A549 (cell line): ENCODE measurements around the gene RASL10A. TPM values are rescaled to one million over a fixed set of nuclear protein-coding genes. Genes with fewer than 3 reads are reported as not detected.

Experiments used
- ATAC-seq, 2 experiments: fragments of 200-7000 bp in 1 of 2; fragments of >200 bp in 1 of 2; cut with Nextera tagmentation in 1 of 2; cut with Tn5 transposase in 1 of 2; 3 replicates each; pipeline versions ENCODE4 v1.8.0 to v1.9.1; 2018 to 2020; ENCODE audit warnings: mild to moderate bottlenecking in 1 of 2, moderate library complexity in 1 of 2
- CTCF ChIA-PET: fragments of 300-600 bp; sonication (Branson Sonifier 250); formaldehyde crosslinking; extraction: SDS; loops from one replicate; lab custom pipeline; 2021; ENCODE audit warnings: antibody characterized with exemption, inconsistent platforms; lab: Yijun Ruan, JAX
- POLR2A ChIA-PET: fragments of 350-600 bp; formaldehyde crosslinking; extraction: SDS; loops from one replicate; lab custom pipeline; 2021; ENCODE audit warnings: antibody characterized with exemption, inconsistent platforms; lab: Yijun Ruan, JAX
- DNase-seq, 2 experiments: peaks; one replicate each; pipeline versions ENCODE4 v3.0.0 to v3.0.0-alpha.2; 2011 to 2016; ENCODE audit warnings: low read depth in 1 of 2, low spot score in 1 of 2
- FAIRE-seq: peaks from 2 replicates; lab custom pipeline; 2011; peaks lifted over from hg19 to GRCh38; lab: Jason Lieb, UNC
- H3K27ac ChIP-seq, 2 experiments: fragments of >200 bp; sonication (Bioruptor Twin); formaldehyde crosslinking; 3 replicates each; pipeline ENCODE4 v1.5.1; 2016 to 2017
- H3K4me1 ChIP-seq: fragments of >200 bp; sonication (Bioruptor Twin); formaldehyde crosslinking; 3 replicates; pipeline ENCODE4 v1.6.1; 2016
- H3K4me2 ChIP-seq: fragments of >200 bp; sonication (Bioruptor Twin); formaldehyde crosslinking; 3 replicates; pipeline ENCODE4 v1.6.1; 2016
- H3K4me3 ChIP-seq: fragments of >200 bp; sonication (Bioruptor Twin); formaldehyde crosslinking; 3 replicates; pipeline ENCODE4 v1.5.1; 2016
- H3K9me3 ChIP-seq: fragments of >200 bp; sonication (Bioruptor Twin); formaldehyde crosslinking; 3 replicates; pipeline ENCODE4 v1.6.1; 2016
- ATOH8 ChIP-seq: fragments of 250-450 bp; sonication (Bioruptor Pico); IDR thresholded peaks from 2 replicates; pipeline ENCODE4 v1.5.0; 2020; ENCODE audit warnings: low read depth, mild to moderate bottlenecking, moderate library complexity
- BHLHE40 ChIP-seq: IDR thresholded peaks from 2 replicates; pipeline ENCODE4 v1.6.1; 2012; ENCODE audit warnings: low read depth, low read length, inconsistent platforms
- CBX2 ChIP-seq: fragments of 200-600 bp; sonication (generic); IDR thresholded peaks from 2 replicates; pipeline ENCODE4 v1.6.1; 2016; ENCODE audit warnings: low read depth, mild to moderate bottlenecking, borderline replicate concordance
- CBX8 ChIP-seq: fragments of 200-600 bp; sonication (generic); IDR thresholded peaks from 2 replicates; pipeline ENCODE4 v1.6.1; 2016
- CEBPB ChIP-seq, 2 experiments: fragments of >200 bp in 1 of 2; sonication (Bioruptor Twin) in 1 of 2; formaldehyde crosslinking in 1 of 2; IDR thresholded peaks; 2 replicates each; pipeline ENCODE4 v1.6.1; 2012 to 2016
- CHD4 ChIP-seq: fragments of 200-600 bp; sonication (generic); IDR thresholded peaks from 2 replicates; pipeline ENCODE4 v1.6.1; 2016; ENCODE audit warnings: antibody characterized with exemption, mild to moderate bottlenecking, borderline replicate concordance
- EHMT2 ChIP-seq: fragments of 200-600 bp; sonication (generic); IDR thresholded peaks from 2 replicates; pipeline ENCODE4 v1.6.1; 2016; ENCODE audit warnings: antibody characterized with exemption, low read depth, mild to moderate bottlenecking, moderate library complexity
- EP300 ChIP-seq, 2 experiments: fragments of >200 bp; sonication (Bioruptor Twin); formaldehyde crosslinking; IDR thresholded peaks; 2 replicates in 1 of 2; 3 replicates in 1 of 2; pipeline ENCODE4 v1.6.1; 2016 to 2017
- ESRRA ChIP-seq: fragments of 150-350 bp; IDR thresholded peaks from 2 replicates; pipeline ENCODE4 v1.6.1; 2014; ENCODE audit warnings: mild to moderate bottlenecking, low read length, borderline replicate concordance
- FOSL2 ChIP-seq, 2 experiments: fragments of 450-650 bp in 1 of 2; fragments of >200 bp in 1 of 2; sonication (Bioruptor Twin) in 1 of 2; formaldehyde crosslinking; IDR thresholded peaks; 2 replicates each; pipeline versions ENCODE4 v1.5.0 to v1.6.1; 2016 to 2020; ENCODE audit warnings: mild to moderate bottlenecking in 1 of 2, moderate library complexity in 1 of 2
- FOXS1 ChIP-seq: fragments of 250-450 bp; sonication (Bioruptor Pico); IDR thresholded peaks from 2 replicates; pipeline ENCODE4 v1.5.0; 2020; ENCODE audit warnings: mild to moderate bottlenecking, moderate library complexity
- GATA3 ChIP-seq: IDR thresholded peaks from 2 replicates; pipeline ENCODE4 v1.6.1; 2012; ENCODE audit warnings: borderline replicate concordance
- KDM5A ChIP-seq: fragments of 200-600 bp; sonication (generic); IDR thresholded peaks from 2 replicates; pipeline ENCODE4 v1.6.1; 2016; ENCODE audit warnings: antibody characterized with exemption, mild to moderate bottlenecking
- MAX ChIP-seq: IDR thresholded peaks from 2 replicates; pipeline ENCODE4 v1.6.1; 2012
- NFE2L2 ChIP-seq: fragments of 150-350 bp; conservative IDR thresholded peaks from 2 replicates; pipeline ENCODE4 v1.6.1; 2014; ENCODE audit warnings: low read length
- NPAS2 ChIP-seq: fragments of 250-450 bp; sonication (Bioruptor Pico); IDR thresholded peaks from 2 replicates; pipeline ENCODE4 v1.8.0; 2022; ENCODE audit warnings: mild to moderate bottlenecking, moderate library complexity, borderline replicate concordance
- NR3C1 ChIP-seq: fragments of >200 bp; sonication (Bioruptor Twin); formaldehyde crosslinking; IDR thresholded peaks from 3 replicates; pipeline ENCODE4 v1.6.1; 2017
- PHF8 ChIP-seq: fragments of 200-600 bp; sonication (generic); IDR thresholded peaks from 2 replicates; pipeline ENCODE4 v1.6.1; 2016; ENCODE audit warnings: low read depth, mild to moderate bottlenecking, antibody characterized with exemption, moderate library complexity, borderline replicate concordance
- RAD21 ChIP-seq, 2 experiments: fragments of >200 bp in 1 of 2; sonication (Bioruptor Twin) in 1 of 2; formaldehyde crosslinking in 1 of 2; IDR thresholded peaks in 1 of 2; conservative IDR thresholded peaks in 1 of 2; 2 replicates in 1 of 2; 3 replicates in 1 of 2; pipeline ENCODE4 v1.6.1; 2012 to 2018; ENCODE audit warnings: inconsistent platforms in 1 of 2
- RNF2 ChIP-seq: fragments of 200-600 bp; sonication (generic); IDR thresholded peaks from 2 replicates; pipeline ENCODE4 v1.6.1; 2016; ENCODE audit warnings: low read depth, mild to moderate bottlenecking, antibody characterized with exemption, moderate library complexity, borderline replicate concordance
- SMC3 ChIP-seq: fragments of >200 bp; sonication (Bioruptor Twin); formaldehyde crosslinking; IDR thresholded peaks from 3 replicates; pipeline ENCODE4 v1.6.1; 2018; ENCODE audit warnings: inconsistent platforms
- TFCP2L1 ChIP-seq: fragments of 250-450 bp; sonication (Bioruptor Pico); IDR thresholded peaks from 2 replicates; pipeline ENCODE4 v1.5.0; 2021; ENCODE audit warnings: mild to moderate bottlenecking
- TP53 ChIP-seq: fragments of 250-450 bp; sonication (Bioruptor Pico); IDR thresholded peaks from 2 replicates; pipeline ENCODE4 v1.5.0; 2021; ENCODE audit warnings: mild to moderate bottlenecking, moderate library complexity
- USF2 ChIP-seq: fragments of 450-650 bp; IDR thresholded peaks from 2 replicates; pipeline ENCODE4 v1.6.1; 2014; ENCODE audit warnings: antibody characterized with exemption
- ZFP36 ChIP-seq: fragments of 450-650 bp; IDR thresholded peaks from 2 replicates; pipeline ENCODE4 v1.6.1; 2014; ENCODE audit warnings: borderline replicate concordance; ENCODE audit not compliant: partially characterized antibody
- ZSCAN20 ChIP-seq: fragments of 250-450 bp; sonication (Bioruptor Pico); IDR thresholded peaks from 2 replicates; pipeline ENCODE4 v1.8.0; 2022; ENCODE audit warnings: mild to moderate bottlenecking, moderate library complexity
- WGBS: methylation state at CpG from one replicate; pipeline ENCODE4 v1.1.6; 2017; ENCODE audit errors: missing lambda C conversion rate; 5-methylcytosine and 5-hydroxymethylcytosine counted together
- polyA plus RNA-seq, 4 experiments: library from polyadenylated mRNA; depleted of rRNA in 3 of 4; stranded (reverse); fragments of >200 nt; fragmentation: RNase III in 1 of 4; extraction: RNeasy Plus Mini Kit Qiagen cat#74134 plus additional on column Dnase treatment in 1 of 4; gene quantifications; 2 replicates in 3 of 4; 3 replicates in 1 of 4; pipeline ENCODE4 v1.2.3, GENCODE V29; 2011 to 2017
- TF ChIP-seq, protein P1 (sequence below): IDR thresholded peaks from 2 replicates; pipeline ENCODE4 v1.6.1; 2012
- TF ChIP-seq, protein P2 (sequence below): fragments of >200 bp; sonication (Bioruptor Twin); formaldehyde crosslinking; IDR thresholded peaks from 3 replicates; pipeline ENCODE4 v1.6.1; 2016

Gene RASL10A
- polyA plus RNA-seq, 2 of the 4 experiments (the other 2 are of a cell fraction), result 0.08 to 0.25 TPM

GRCh38 chr22:29331658-29332300 is 16.3 kb upstream of the RASL10A start:
- ChIA-PET POLR2A (no interaction called here), CTCF (interaction anchor here (1.0 kb wide), 1 partner anchor 28 kb away, joined by 3 read pairs; no protein-coding TSS in a partner anchor)
- 89% methylated on average over 4 of the region's 14 CpGs for WGBS
- H3K4me2 ChIP-seq, result no peak overlapping the region
- H3K27ac ChIP-seq, result no peak overlapping the region
- no peaks in the 10 kb centered on the region for H3K9me3 ChIP-seq
- DNase-seq (no peak), FAIRE-seq (no peak), ATAC-seq (no peak)
- no peak overlapping the region for H3K4me3 ChIP-seq
- TF ChIP-seq RAD21 (conservative IDR thresholded peaks at IDR 0.05 in 1 of 2, IDR thresholded peaks at IDR 0.05 in 1 of 2) (no peak), CBX8 (no peak), ZFP36 (no peak), GATA3 (no peak), TFCP2L1 (CRISPR knock-in tag) (no peak), NPAS2 (CRISPR knock-in tag) (no peak), ZSCAN20 (no peak), MAX (no peak), CEBPB (IDR thresholded peaks at IDR 0.05) (no peak), ATOH8 (no peak), NFE2L2 (no peak), USF2 (no peak), FOXS1 (no peak), SMC3 (no peak)
- peaks cover 5% of the 10 kb centered on the region; the same call in 2 of the 3 replicates for H3K4me1 ChIP-seq

GRCh38 chr22:29331213-29331612 is 15.7 kb upstream of the RASL10A start:
- CTCF ChIA-PET, result interaction anchor here (1.4 kb wide), 1 partner anchor 28 kb away, joined by 5 read pairs; no protein-coding TSS in a partner anchor
- TF ChIP-seq, protein P1, sequence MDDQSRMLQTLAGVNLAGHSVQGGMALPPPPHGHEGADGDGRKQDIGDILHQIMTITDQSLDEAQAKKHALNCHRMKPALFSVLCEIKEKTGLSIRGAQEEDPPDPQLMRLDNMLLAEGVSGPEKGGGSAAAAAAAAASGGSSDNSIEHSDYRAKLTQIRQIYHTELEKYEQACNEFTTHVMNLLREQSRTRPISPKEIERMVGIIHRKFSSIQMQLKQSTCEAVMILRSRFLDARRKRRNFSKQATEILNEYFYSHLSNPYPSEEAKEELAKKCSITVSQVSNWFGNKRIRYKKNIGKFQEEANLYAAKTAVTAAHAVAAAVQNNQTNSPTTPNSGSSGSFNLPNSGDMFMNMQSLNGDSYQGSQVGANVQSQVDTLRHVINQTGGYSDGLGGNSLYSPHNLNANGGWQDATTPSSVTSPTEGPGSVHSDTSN, result no peak
- TF ChIP-seq PHF8 (no peak), EHMT2 (no peak), MAX (no peak), ZSCAN20 (no peak)
- no peak overlapping the region for H3K4me2 ChIP-seq
- POLR2A ChIA-PET, result no interaction called here
- ATAC-seq (no peak), FAIRE-seq (no peak), DNase-seq (no peak)
- no peaks in the 10 kb centered on the region for H3K9me3 ChIP-seq
- peaks cover 5% of the 10 kb centered on the region; the same call in 2 of the 3 replicates for H3K4me1 ChIP-seq
- no peak overlapping the region for H3K27ac ChIP-seq
- H3K4me3 ChIP-seq, result no peak overlapping the region
- WGBS, result 80% methylated on average over 3 of the region's 8 CpGs

GRCh38 chr22:29330753-29331152 is 15.3 kb upstream of the RASL10A start:
- Histone ChIP-seq H3K4me2 (no peak overlapping the region), H3K4me1 (peaks cover 5% of the 10 kb centered on the region; the same call in 2 of the 3 replicates), H3K27ac (no peak overlapping the region), H3K9me3 (no peaks in the 10 kb centered on the region), H3K4me3 (no peak overlapping the region)
- CTCF ChIA-PET, result interaction anchor here (1.4 kb wide), 1 partner anchor 28 kb away, joined by 5 read pairs; no protein-coding TSS in a partner anchor
- POLR2A ChIA-PET, result no interaction called here
- no peak for DNase-seq
- 97% methylated on average over 4 of the region's 9 CpGs for WGBS
- no peak for FAIRE-seq
- ATAC-seq, result no peak
- TF ChIP-seq KDM5A, result no peak
- TF ChIP-seq ESRRA, result no peak
- no peak for TF ChIP-seq GATA3
- no peak for TF ChIP-seq FOSL2 (IDR thresholded peaks at IDR 0.05)
- no peak for TF ChIP-seq FOSL2 (CRISPR knock-in tag; IDR thresholded peaks at IDR 0.05)
- TF ChIP-seq EP300 (IDR thresholded peaks at IDR 0.05), result no peak
- no peak for TF ChIP-seq TP53 (CRISPR knock-in tag)
- no peak for TF ChIP-seq FOXS1
- TF ChIP-seq RNF2, result no peak
- TF ChIP-seq NR3C1, result no peak
- TF ChIP-seq, protein P2, sequence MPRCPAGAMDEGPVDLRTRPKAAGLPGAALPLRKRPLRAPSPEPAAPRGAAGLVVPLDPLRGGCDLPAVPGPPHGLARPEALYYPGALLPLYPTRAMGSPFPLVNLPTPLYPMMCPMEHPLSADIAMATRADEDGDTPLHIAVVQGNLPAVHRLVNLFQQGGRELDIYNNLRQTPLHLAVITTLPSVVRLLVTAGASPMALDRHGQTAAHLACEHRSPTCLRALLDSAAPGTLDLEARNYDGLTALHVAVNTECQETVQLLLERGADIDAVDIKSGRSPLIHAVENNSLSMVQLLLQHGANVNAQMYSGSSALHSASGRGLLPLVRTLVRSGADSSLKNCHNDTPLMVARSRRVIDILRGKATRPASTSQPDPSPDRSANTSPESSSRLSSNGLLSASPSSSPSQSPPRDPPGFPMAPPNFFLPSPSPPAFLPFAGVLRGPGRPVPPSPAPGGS, result no peak
- no peak for TF ChIP-seq NFE2L2
- no peak for TF ChIP-seq CHD4
- no peak for TF ChIP-seq ATOH8
- no peak for TF ChIP-seq BHLHE40
- TF ChIP-seq EHMT2, result no peak
- no peak for TF ChIP-seq CBX2
- no peak for TF ChIP-seq PHF8
